Measurements from ENCODE around the gene NEDD4L.

NEDD4L gene

DNA sequence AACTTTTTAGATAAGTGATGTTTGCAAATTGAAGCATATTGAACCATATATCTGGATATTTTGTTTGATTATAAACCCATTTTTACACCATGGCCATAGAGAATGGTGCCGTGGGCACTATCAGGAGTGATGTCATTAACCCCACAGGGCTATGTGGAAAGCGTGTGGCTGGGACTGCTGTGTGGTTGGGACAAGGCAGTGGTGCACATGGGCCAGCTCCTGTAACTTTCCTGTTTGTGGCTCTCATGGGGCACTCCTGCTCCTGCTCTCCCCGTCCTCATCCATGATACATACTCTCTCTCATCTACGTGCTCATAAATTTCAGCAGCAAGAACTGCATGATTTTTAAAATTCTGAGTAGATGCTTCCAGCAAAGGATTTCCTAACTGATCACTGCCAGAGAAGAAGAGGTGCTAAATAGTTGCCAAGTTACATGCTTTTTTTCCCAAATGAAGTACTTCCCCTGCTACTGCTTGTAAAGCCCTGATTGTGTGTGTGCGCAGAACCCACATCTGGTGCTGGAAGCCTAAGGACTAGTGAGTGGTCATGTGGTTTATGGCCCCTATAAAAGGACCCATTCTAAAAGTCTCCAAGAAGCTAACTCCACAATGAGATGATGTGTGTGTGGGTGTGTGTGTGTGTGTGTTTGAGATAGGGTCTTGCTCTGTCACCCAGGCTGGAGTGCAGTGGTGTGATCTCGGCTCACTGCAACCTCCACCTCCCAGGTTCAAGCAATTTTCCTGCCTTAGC is 240.8 kb downstream of the NEDD4L start:
- H3K4me1 ChIP-seq, result peaks cover 11% of the 10 kb centered on the region
- H3K4me3 ChIP-seq, result no peak overlapping the region
- no peaks in the 10 kb centered on the region for H4K20me1 ChIP-seq
- H3K9me3 ChIP-seq, result no peaks in the 10 kb centered on the region; the same call in 1 of the 2 replicates
- no peak overlapping the region for H3K27ac ChIP-seq
- TF ChIP-seq Cebpa-rat (IDR thresholded peaks at IDR 0.05), result no peak
- H3K9ac ChIP-seq, result no peak overlapping the region
- no peaks in the 10 kb centered on the region for H3K36me3 ChIP-seq
- H3K27me3 ChIP-seq, result no peaks in the 10 kb centered on the region
- no peak overlapping the region for H3K4me2 ChIP-seq

DNA sequence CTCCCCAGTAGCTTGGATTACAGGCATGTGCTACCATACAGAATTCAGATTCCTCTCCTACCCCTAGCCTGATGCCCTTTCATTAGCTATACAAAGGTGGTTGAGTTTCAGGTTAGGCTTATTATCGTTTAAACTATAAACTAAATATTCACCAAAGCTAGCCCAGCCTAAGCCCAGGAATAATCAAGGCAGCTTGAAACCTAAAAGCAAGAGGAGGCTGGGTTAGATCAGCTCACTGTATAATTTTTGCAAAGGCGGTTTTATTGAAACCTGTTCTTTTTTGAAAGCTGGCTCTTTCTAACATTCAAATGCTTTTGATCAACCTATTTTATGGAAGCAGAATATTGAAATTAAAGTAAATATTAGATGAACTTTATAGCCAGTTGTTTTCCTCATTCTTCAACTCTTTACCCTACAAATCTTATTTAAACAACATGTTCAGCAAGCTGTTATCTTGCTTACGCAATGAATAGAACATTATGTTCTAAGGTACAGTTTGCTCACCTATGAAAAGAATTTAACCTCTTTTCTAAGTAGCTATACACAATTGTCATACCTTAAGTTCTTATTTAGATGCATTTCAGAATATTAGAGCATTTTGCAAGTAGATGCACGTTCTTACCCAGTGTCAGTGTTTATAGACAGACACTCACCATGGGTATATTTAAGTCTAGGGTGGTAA is 241.6 kb downstream of the NEDD4L start:
- no peak for TF ChIP-seq Cebpa-rat (IDR thresholded peaks at IDR 0.05)

DNA sequence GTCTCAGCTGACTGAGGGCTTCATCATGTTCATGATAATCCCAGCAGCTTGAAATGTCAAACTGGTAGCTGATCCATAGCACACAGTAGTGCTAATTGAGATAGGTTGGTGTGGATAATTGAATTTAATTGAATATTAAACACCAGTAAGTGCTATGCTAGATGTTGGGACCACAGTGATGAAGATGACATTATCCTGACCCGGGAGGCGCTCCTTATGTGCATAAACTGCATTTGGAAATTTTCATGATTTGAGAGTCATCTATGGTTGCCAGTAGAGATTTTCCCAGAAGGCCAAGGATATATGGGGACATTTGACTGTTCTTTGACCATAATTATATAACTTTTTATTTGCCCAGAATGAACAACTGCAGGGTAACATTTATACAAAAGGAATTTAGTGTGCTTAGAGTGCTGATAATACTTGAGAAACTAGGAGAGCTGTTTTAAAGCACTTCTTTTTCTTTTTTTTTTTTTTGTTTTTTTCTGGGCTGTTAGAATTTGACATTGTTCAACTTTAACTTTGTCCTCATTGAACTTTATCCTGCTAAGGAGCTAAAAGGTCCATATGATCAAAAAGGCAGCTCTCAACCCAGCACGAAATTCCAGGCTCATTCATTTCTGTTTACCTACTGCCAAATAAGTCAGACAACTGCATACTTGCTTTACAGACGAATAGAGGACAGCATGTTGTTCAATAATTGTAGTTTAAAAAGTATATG is 242.8 kb downstream of the NEDD4L start:
- no peak for TF ChIP-seq Cebpa-rat (IDR thresholded peaks at IDR 0.05)
- peaks cover 11% of the 10 kb centered on the region for H3K4me1 ChIP-seq
- no peak overlapping the region for H3K4me3 ChIP-seq

More for the DNA sequence above, 241.6 kb downstream of the NEDD4L start:
- Histone ChIP-seq H3K4me3 (no peak overlapping the region), H4K20me1 (no peaks in the 10 kb centered on the region), H3K9ac (no peak overlapping the region), H3K27me3 (no peaks in the 10 kb centered on the region), H3K4me1 (peaks cover 11% of the 10 kb centered on the region), H3K36me3 (no peaks in the 10 kb centered on the region), H3K27ac (no peak overlapping the region), H3K9me3 (no peaks in the 10 kb centered on the region; the same call in 1 of the 2 replicates), H3K4me2 (no peak overlapping the region)

DNA sequence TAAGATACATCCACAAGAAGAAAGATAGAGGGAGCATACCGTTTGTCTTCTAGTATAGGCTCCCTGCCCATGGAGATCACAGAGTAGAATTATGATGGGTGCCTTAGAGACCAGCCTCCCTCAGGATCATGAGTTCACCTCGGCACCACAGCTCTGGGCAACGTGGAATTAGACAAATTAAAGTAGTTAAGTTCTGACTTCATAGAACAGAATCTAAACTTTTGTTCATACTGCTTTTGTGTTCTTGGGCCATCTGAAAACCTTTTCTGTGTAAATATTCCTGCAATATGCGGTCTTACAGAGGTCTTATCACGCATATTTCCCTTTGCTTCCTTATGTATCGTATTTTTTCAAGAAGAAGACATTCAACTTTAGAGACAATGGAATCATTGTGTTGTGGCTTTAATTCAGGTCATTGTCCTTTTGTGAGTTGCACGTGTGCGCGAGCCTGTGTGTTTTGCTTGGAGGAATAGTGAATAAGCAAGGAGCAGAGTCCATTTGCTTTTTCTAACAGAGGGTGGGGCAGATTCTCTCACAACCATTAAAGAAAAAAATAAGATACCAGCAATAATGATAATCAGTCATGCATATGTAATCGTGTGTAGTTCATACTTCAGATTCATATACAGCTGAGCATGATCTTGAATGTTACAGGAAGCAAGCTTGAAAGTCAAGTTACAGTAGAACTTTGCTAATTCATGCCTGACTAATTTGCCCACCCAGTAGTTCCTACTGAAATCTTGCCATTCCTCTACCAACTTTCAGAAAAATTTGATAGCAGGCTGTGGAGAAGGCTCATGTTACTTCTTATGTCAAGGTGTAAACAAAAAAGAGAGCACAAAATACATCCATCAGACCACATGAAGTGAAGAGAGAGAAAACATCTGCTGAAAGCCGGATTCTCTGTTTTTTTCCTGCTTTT is 243.6 kb downstream of the NEDD4L start:
- Histone ChIP-seq H3K9ac (no peak overlapping the region), H3K27me3 (no peaks in the 10 kb centered on the region), H3K4me3 (no peak overlapping the region), H3K4me1 (peaks cover 11% of the 10 kb centered on the region), H3K9me3 (no peaks in the 10 kb centered on the region; the same call in 1 of the 2 replicates), H3K36me3 (no peaks in the 10 kb centered on the region), H3K4me2 (peak overlapping the region; percentile 52), H4K20me1 (no peaks in the 10 kb centered on the region), H3K27ac (no peak overlapping the region)
- no peak for TF ChIP-seq Cebpa-rat (IDR thresholded peaks at IDR 0.05)

More for the DNA sequence above, 242.8 kb downstream of the NEDD4L start:
- no peak overlapping the region for H3K27ac ChIP-seq
- H3K36me3 ChIP-seq, result no peaks in the 10 kb centered on the region
- no peak overlapping the region for H3K9ac ChIP-seq
- H4K20me1 ChIP-seq, result no peaks in the 10 kb centered on the region
- no peaks in the 10 kb centered on the region; the same call in 1 of the 2 replicates for H3K9me3 ChIP-seq
- no peak overlapping the region for H3K4me2 ChIP-seq
- H3K27me3 ChIP-seq, result no peaks in the 10 kb centered on the region

DNA sequence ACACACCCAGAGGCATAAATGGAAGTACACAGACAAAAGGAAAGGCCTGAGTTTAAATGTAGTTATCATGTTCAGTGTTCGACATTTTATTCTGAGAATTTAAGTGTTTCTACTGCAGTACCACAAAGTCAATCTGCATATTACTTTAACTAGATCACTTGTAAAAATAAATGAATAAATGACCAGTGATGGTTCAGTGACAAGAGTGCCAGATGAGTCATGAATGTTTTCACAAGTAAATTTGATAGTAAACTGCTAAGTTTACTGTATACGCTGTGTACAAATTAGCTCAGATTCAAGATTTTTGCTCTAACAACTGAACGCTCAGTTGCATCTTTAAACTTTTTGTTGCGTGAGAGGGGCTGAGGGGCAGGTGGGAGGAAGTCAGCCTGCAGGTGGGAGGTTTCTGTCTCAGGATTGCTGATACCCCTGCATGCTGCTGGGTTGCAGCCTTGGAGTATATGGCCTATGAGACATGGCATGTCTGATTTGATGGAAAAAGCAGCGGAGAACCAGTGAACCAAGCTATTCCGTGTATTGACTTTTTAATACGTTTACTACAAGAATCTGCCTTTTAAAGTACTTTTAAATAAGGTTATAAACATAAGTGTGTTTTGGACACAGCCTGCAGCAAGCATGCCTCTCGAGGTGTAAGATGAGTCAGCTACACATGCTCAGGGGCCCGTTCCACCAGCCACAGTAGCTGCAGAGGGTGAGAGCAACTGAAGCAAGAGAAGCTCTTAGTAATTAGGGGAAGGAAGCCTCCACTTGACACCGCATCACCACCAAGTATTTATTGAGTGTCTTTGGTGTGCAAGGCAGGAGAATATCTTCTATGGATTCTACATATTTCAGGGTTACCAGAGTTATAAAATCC is 245.1 kb downstream of the NEDD4L start:
- Histone ChIP-seq H3K4me3 (no peak overlapping the region), H3K36me3 (no peaks in the 10 kb centered on the region), H4K20me1 (no peaks in the 10 kb centered on the region), H3K9me3 (no peaks in the 10 kb centered on the region), H3K9ac (no peak overlapping the region), H3K4me2 (no peak overlapping the region), H3K27ac (no peak overlapping the region), H3K27me3 (no peaks in the 10 kb centered on the region), H3K4me1 (peaks cover 11% of the 10 kb centered on the region)
- no peak for TF ChIP-seq Cebpa-rat (IDR thresholded peaks at IDR 0.05)

DNA sequence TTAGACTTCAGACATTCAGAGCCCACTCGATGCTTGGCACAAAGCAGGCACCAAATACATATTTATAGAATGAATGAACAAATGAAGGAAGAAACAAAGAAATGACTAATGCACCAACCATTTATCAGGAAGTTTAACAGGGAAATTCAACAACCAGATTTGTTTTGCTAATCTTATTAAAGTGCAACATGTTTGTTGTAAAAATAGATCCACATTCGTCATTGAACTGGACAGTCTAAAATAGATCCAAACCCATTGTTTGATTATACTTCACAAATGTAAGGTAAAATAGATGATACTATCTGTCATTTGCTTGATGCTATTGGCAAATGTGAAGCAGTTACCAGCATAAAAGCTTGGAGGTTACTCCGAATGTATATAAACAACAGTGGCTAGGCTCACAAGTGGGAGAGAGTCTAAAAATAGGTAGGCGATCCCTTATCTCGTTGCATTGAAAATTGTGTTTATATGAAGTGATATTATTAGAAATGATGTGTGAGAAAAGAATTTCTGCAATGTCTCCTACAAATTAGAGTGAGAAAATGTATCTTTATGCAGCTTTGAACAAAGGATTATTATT is 246.2 kb downstream of the NEDD4L start:
- H4K20me1 ChIP-seq, result no peaks in the 10 kb centered on the region
- H3K9me3 ChIP-seq, result no peaks in the 10 kb centered on the region
- no peak overlapping the region for H3K4me3 ChIP-seq
- H3K27ac ChIP-seq, result no peak overlapping the region
- H3K36me3 ChIP-seq, result no peaks in the 10 kb centered on the region
- no peaks in the 10 kb centered on the region for H3K27me3 ChIP-seq
- no peak overlapping the region for H3K9ac ChIP-seq
- H3K4me2 ChIP-seq, result no peak overlapping the region
- TF ChIP-seq Cebpa-rat (IDR thresholded peaks at IDR 0.05), result no peak
- peaks cover 11% of the 10 kb centered on the region for H3K4me1 ChIP-seq

DNA sequence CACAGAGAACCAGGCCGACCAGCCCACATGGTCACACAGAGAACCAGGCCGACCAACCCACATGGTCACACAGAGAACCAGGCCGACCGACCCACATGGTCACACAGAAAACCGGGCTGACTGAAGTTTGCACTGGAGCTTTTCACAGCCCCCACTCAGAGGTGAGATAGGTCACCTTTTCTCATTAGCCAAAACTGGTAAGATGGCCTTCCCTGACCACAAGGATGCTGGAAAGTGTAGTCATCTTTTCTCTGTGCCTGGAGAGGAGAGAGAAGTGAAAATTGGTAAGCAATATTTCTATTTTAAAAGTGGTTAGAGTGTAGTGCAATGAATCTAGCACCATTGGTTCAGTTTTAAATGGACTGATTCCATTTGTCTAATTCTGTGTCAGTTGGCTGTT is 247.1 kb downstream of the NEDD4L start:
- no peaks in the 10 kb centered on the region for H3K36me3 ChIP-seq
- H3K4me3 ChIP-seq, result no peak overlapping the region
- H3K4me1 ChIP-seq, result peaks cover 11% of the 10 kb centered on the region
- H4K20me1 ChIP-seq, result no peaks in the 10 kb centered on the region
- H3K4me2 ChIP-seq, result no peak overlapping the region
- no peaks in the 10 kb centered on the region for H3K9me3 ChIP-seq
- H3K9ac ChIP-seq, result no peak overlapping the region
- H3K27ac ChIP-seq, result no peak overlapping the region
- H3K27me3 ChIP-seq, result no peaks in the 10 kb centered on the region
- no peak for TF ChIP-seq Cebpa-rat (IDR thresholded peaks at IDR 0.05)

DNA sequence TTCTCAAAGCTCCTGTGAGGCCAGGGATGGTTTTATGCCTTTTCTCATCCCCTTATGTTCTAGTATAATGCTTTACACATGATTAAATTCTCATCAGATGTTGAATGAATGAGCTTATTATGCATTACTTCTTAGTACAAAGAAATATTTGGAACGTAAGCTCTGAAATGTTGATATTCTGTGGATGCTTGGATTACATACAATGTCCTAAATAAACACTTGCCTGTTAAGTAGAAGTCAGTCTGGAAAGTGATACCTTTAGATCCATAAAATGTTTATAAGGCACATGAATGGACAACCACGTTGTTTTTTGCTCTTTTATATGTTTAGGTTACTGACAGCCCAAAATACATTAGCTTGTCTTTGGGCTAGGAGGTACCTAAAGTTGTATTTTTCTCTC is 248.6 kb downstream of the NEDD4L start:
- Histone ChIP-seq H3K4me3 (no peak overlapping the region), H3K36me3 (no peaks in the 10 kb centered on the region), H4K20me1 (no peaks in the 10 kb centered on the region), H3K9me3 (no peaks in the 10 kb centered on the region), H3K27ac (no peak overlapping the region), H3K9ac (no peak overlapping the region), H3K4me2 (no peak overlapping the region), H3K4me1 (peaks cover 5% of the 10 kb centered on the region), H3K27me3 (no peaks in the 10 kb centered on the region)
- no peak for TF ChIP-seq Cebpa-rat (IDR thresholded peaks at IDR 0.05)

Measured in BLaER1 (cell line).